ENCODE results near the gene HRH3.

DNA sequence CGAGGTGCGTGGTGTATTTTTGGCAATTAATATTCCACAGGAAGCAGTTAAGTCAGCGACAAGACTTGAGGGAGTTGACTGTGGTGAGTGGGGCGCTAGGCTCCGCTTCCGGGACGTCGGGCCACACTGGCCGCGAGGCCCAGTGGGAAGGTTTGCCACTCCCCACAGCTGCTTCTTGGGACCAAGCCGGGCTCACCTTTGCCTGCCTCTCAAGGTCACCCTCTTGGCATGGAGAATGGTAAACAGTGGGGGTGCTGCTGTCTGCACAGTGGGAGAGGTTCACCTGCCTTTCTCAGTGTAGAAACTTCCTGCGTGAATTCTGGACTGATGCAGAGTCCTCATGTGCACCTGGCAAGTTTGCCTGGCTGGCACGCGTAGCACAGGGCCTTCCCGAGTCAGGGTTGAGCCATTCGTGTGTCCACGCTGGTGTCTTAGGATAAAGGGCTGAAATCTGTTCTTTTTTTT, 24.6 kb upstream of the HRH3 start:
- no peak for TF ChIP-seq SUZ12 (IDR thresholded peaks at IDR 0.05)
- TF ChIP-seq ELF4 (IDR thresholded peaks at IDR 0.05): no peak
- TF ChIP-seq FOXK2 (IDR thresholded peaks at IDR 0.05): no peak
- TF ChIP-seq LEF1 (IDR thresholded peaks at IDR 0.05; ENCODE audit: borderline replicate concordance): no peak
- no peak for TF ChIP-seq SP1 (IDR thresholded peaks at IDR 0.05)
- no peak for TF ChIP-seq PKNOX1 (IDR thresholded peaks at IDR 0.05)
- no peak for TF ChIP-seq BHLHE40 (IDR thresholded peaks at IDR 0.05; ENCODE audit: borderline replicate concordance)
- no peak for TF ChIP-seq ZNF384 (IDR thresholded peaks at IDR 0.05)
- no peak for TF ChIP-seq HDGF (IDR thresholded peaks at IDR 0.05; ENCODE audit: borderline replicate concordance)
- TF ChIP-seq FOXA1 (IDR thresholded peaks at IDR 0.05): no peak
- TF ChIP-seq TARDBP (IDR thresholded peaks at IDR 0.05): no peak
- no peak for TF ChIP-seq FOXM1 (IDR thresholded peaks at IDR 0.05; ENCODE audit: borderline replicate concordance)

Measured in HEK293T (cell line).